ENCODE measurements around the gene TNFAIP8L1. TPM values are rescaled to one million over a fixed set of nuclear protein-coding genes. Genes with fewer than 3 reads are reported as not detected.

The TNFAIP8L1 gene
- total RNA-seq, 1 experiment from 2014 or later: 17.8 TPM

GRCh38 chr19:4642625-4643024 lies 3.3 kb downstream of the TNFAIP8L1 start:
- no peaks in the 10 kb centered on the region for H3K79me2 ChIP-seq (ENCODE audit: low read depth)
- POLR2A ChIA-PET (ENCODE audit: unreplicated experiment): no interaction called here
- H3K27ac ChIP-seq: no peak overlapping the region
- DNase-seq: no peak
- no peak overlapping the region for H3K4me2 ChIP-seq
- no peak overlapping the region for H2AFZ ChIP-seq
- no peaks in the 10 kb centered on the region for H3F3A ChIP-seq (ENCODE audit: insufficient read depth, low read depth)
- no peaks in the 10 kb centered on the region for H4K20me1 ChIP-seq (ENCODE audit: insufficient read depth)
- no peaks in the 10 kb centered on the region for H3K4me1 ChIP-seq (replicated peaks; ENCODE audit: insufficient read depth)
- no peaks in the 10 kb centered on the region for H3K27me3 ChIP-seq (ENCODE audit: insufficient read depth, low read depth)
- H3K36me3 ChIP-seq (ENCODE audit: low read depth): no peaks in the 10 kb centered on the region
- intact Hi-C loops (cut with micrococcal nuclease; ENCODE audit: unreplicated experiment): no loop called here
- BruUV-seq (replicated peaks): no TSS peak
- TF ChIP-seq CTCF (conservative IDR thresholded peaks at IDR 0.05): no peak
- TF ChIP-seq EZH2 (IDR thresholded peaks at IDR 0.05; ENCODE audit: low read depth): no peak
- no peaks in the 10 kb centered on the region for H3K9me3 ChIP-seq (ENCODE audit: insufficient read depth, low read depth)
- no peaks in the 10 kb centered on the region for H3K9me2 ChIP-seq (ENCODE audit: insufficient read depth)
- CTCF ChIA-PET: no interaction called here
- no peak overlapping the region for H3K4me3 ChIP-seq

GRCh38 chr19:4645718-4646117 lies 6.4 kb downstream of the TNFAIP8L1 start:
- H4K20me1 ChIP-seq (ENCODE audit: insufficient read depth): no peaks in the 10 kb centered on the region
- H3K4me2 ChIP-seq: no peak overlapping the region
- H3K9me3 ChIP-seq (ENCODE audit: insufficient read depth, low read depth): no peaks in the 10 kb centered on the region
- no peak overlapping the region for H3K27ac ChIP-seq
- no peak overlapping the region for H3K4me3 ChIP-seq
- intact Hi-C loops (cut with micrococcal nuclease; ENCODE audit: unreplicated experiment): no loop called here
- no peaks in the 10 kb centered on the region for H3K4me1 ChIP-seq (replicated peaks; ENCODE audit: insufficient read depth)
- no peak overlapping the region for H2AFZ ChIP-seq
- TF ChIP-seq EZH2 (IDR thresholded peaks at IDR 0.05; ENCODE audit: low read depth) (no peak), CTCF (conservative IDR thresholded peaks at IDR 0.05) (no peak)
- ChIA-PET POLR2A (ENCODE audit: unreplicated experiment) (no interaction called here), CTCF (interaction anchor here (0.7 kb wide), 1 partner anchor 206 kb away, joined by 8 read pairs; no protein-coding TSS in a partner anchor)
- no peaks in the 10 kb centered on the region for H3K9me2 ChIP-seq (ENCODE audit: insufficient read depth)
- no peaks in the 10 kb centered on the region for H3K36me3 ChIP-seq (ENCODE audit: low read depth)
- DNase-seq: no peak
- H3K27me3 ChIP-seq (ENCODE audit: insufficient read depth, low read depth): no peaks in the 10 kb centered on the region
- BruUV-seq (replicated peaks): no TSS peak
- H3K79me2 ChIP-seq (ENCODE audit: low read depth): no peaks in the 10 kb centered on the region
- no peaks in the 10 kb centered on the region for H3F3A ChIP-seq (ENCODE audit: insufficient read depth, low read depth)

- H3K27me3 ChIP-seq (ENCODE audit: insufficient read depth, low read depth): no peaks in the 10 kb centered on the region
- no peaks in the 10 kb centered on the region for H3F3A ChIP-seq (ENCODE audit: insufficient read depth, low read depth)
- BruUV-seq (replicated peaks): no TSS peak
- ChIA-PET CTCF (interaction anchor here (0.5 to 0.6 kb wide), 2 partner anchors 10 to 12 kb away, joined by 3 to 4 read pairs; no protein-coding TSS in a partner anchor), POLR2A (ENCODE audit: unreplicated experiment) (no interaction called here)
- no peak overlapping the region for H3K4me3 ChIP-seq
- H4K20me1 ChIP-seq (ENCODE audit: insufficient read depth): no peaks in the 10 kb centered on the region
- TF ChIP-seq CTCF (conservative IDR thresholded peaks at IDR 0.05) (no peak), EZH2 (IDR thresholded peaks at IDR 0.05; ENCODE audit: low read depth) (no peak)
- no peaks in the 10 kb centered on the region for H3K36me3 ChIP-seq (ENCODE audit: low read depth)
- H3K4me2 ChIP-seq: no peak overlapping the region
- H3K79me2 ChIP-seq (ENCODE audit: low read depth): no peaks in the 10 kb centered on the region
- no peaks in the 10 kb centered on the region for H3K9me3 ChIP-seq (ENCODE audit: insufficient read depth, low read depth)
- no peaks in the 10 kb centered on the region for H3K4me1 ChIP-seq (replicated peaks; ENCODE audit: insufficient read depth)
- no peak overlapping the region for H3K27ac ChIP-seq
- no peak for DNase-seq
- intact Hi-C loops (cut with micrococcal nuclease; ENCODE audit: unreplicated experiment): no loop called here
- H3K9me2 ChIP-seq (ENCODE audit: insufficient read depth): no peaks in the 10 kb centered on the region
- H2AFZ ChIP-seq: no peak overlapping the region
Measured at GRCh38 chr19:4647676-4648644, 8.6 kb downstream of the TNFAIP8L1 start.
